Activated T-cell treated with anti-CD3 and anti-CD28 coated beads for 4 hours (primary cell): Measurements from ENCODE around the gene PTPRN2.
"Not testable (repeated sequence)": the region's sequence is repeated elsewhere in the genome, so short reads cannot be mapped to it uniquely, and the experiment has no call there.

Experiments used
- DNase-seq: peaks from one replicate; pipeline ENCODE4 v3.0.0-alpha.2; 2020

PTPRN2 gene

DNA sequence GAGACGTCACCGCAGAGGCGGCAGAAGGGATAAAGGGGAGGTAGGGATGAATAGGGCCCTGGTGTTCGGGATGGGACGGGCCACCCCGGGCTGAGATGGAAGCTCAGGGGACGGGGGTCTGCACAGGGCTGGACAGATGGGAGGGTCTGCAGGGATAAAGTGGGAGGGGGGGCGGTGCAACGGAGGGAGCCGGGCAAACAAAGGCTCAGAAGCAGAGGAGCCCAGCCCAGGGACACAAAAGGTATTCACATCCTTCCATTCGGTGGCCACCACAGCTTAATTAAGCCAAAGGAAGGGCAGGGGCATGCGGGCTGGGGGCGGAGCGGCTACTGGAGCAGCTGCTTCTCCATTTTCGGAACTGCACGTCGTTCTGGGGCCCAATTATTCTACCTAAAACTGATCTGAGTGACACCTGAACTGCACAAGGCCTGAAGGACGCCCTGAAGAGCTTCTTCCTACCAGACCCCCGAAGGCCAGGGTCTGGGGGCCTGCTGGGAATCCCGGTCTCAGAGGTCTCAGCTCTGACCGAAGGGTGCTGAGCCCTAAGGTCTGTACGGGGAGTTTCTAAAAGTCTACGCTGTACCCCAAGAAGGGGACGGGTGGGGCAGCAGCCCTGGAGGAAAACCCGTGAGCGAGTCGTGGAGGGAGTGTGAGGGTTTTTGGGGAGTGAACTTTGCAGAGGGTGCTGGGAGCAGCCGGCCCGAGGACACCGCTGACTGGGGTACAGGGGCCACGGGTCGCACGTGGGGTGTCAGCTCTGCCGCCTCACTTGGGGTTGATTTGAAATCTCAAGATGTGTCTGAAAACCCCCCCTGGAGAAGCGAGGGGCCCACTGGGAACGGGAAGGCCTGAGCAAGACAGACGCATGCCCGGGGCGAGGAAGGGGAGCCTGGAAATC is 916.0 kb downstream of the PTPRN2 start:
- DNase-seq, result no peak

- DNase-seq, result no peak
Measured at GRCh38 chr7:157670490-157671357, 916.9 kb downstream of the PTPRN2 start.

GRCh38 chr7:157669768-157670351 is 917.8 kb downstream of the PTPRN2 start:
- DNase-seq, result no peak

DNA sequence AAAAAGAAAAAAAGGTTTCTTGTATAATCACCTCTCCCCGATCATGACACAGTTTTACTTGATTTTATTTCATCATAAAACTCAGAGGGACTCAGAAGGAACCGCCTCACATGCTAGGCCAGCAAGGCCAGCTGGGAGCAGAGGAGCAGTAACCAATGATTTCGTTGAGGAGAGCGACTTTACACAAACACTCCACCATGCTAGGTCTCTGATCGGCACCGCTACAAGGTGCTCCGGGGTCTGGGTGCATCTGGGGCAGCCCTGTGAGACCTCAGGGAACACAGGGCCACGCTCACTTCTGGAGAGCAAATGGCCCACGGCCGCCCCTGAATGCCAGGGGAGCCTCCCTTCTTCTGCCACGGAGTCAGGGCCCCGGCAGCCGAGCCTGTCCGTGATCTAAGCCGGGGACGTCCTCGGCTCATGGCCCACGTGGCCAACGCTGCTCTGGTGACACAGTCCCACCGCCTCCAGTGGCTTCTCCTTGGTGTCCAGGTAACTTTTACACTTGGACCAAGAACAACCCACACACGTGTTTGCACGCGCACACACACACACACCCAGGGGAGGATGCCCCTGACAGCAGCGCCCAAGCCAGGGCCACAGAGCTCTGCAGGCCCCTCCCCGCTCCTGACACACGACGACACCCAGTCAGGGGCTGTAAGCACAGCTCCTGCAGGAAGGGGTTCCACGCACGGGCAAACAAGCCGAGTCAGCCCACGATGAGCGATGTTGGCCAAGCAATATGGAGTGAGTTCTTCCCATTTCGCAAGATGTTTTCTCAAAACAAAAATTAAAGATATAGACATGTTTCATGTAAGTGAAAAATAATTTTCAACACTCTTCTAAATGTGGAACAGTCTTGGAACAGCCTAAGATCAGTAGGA is 918.5 kb downstream of the PTPRN2 start:
- DNase-seq, result no peak

- no peak for DNase-seq
Measured at GRCh38 chr7:157668221-157668883, 919.3 kb downstream of the PTPRN2 start.

DNA sequence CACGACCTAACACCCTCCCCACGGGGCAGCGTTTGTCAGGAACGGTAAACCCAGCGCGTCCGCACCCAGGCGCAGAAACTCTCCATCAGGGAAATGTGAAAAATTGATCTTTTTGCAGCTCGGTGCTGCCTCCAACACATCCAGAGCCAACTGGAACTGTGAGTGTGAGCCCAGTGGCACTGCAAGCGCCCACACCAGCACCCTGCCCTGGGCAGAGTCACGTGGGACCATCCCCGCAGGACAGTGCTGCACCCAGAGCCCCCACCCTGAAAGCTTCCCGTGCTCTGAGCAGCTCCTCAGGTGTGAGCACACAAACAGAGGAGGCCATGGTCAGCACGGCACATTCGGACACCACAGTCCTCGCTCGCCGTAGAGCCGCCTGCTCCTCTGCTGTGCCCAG is 919.9 kb downstream of the PTPRN2 start:
- no peak for DNase-seq

DNA sequence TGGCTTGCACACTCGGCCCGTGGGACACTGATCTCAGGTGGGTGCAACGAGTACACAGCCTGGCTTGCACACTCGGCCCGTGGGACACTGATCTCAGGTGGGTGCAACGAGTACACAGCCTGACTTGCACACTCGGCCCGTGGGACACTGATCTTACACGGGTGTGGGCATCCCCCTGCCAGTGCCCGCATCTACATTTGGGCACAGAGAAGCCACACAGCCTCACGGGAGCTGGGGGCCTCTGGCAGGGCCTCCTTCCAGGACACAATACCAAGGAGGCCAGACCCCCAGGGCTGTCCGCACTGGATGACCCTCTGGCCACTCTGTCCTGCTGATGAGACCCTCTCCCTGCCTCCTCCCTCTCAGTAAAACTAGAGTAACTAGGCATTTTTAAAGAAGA is 920.4 kb downstream of the PTPRN2 start:
- no peak for DNase-seq

- no peak for DNase-seq
Measured at GRCh38 chr7:157666530-157667040, 921.0 kb downstream of the PTPRN2 start.

DNA sequence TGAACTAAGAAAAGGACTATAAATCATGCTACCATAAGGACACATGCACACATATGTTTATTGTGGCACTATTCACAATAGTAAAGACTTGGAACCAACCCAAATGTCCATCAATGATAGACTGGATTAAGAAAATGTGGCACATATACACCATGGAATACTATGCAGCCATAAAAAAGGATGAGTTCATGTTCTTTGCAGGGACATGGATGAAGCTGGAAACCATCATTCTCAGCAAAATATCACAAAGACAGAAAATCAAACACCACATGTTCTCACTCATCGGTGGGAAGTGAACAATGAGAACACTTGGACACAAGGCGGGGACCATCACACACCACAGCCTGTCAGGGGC is 922.0 kb downstream of the PTPRN2 start:
- not testable (repeated sequence) for DNase-seq

GRCh38 chr7:157664871-157665633 is 922.6 kb downstream of the PTPRN2 start:
- DNase-seq, result no peak

DNA sequence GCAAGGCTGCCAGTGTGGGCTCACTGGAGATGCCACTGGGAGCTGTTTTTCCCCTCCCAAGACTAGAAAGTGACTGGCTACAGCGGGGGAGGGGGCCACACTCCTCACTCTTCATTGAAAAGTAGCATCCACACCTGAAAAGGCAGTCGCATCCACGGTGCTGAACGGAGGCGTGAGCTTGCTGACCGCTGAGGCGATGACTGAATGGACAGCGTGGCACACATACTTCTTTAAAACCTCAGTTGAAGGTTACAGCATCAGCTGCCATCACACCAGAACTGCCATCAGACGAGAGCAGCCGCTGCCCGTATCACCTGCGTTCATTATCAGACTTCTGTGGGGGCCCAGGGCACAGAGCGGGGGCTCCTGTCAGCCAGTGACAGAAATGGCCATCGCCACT is 923.6 kb downstream of the PTPRN2 start:
- no peak for DNase-seq

GRCh38 chr7:157662981-157663716 is 924.5 kb downstream of the PTPRN2 start:
- no peak for DNase-seq

DNA sequence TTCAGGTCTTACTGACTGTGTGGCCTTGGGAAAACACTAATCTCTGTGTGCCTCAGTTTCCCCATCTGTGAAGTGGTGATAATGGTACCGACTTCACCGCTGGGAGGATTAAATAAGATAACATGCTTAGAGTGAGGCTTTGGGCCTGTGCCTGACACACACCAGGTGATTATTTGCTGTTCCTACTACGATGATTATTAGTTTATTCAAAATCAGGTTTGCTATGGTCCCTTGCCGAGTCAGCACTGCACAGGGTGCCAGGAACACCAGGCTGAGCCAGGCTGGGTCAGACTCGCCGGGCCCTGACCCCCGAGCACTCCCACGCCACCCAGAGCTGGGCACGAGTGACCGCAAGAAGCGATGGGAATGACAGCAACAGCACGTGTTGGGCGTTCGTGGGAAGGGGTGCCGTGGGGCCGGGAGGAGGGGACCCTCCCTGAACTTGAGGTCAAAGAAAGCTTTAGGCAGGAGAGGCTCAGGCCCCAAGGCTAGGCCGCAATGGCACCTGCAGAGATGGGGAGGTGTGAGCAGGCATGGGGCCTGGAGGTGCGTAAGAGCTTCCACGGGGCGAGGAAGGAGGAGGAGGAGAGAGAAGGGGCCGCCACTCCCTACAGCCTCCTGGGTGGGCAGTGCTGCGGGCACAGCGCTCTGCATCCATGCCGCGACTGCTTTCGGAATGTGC is 925.4 kb downstream of the PTPRN2 start:
- DNase-seq, result no peak

DNA sequence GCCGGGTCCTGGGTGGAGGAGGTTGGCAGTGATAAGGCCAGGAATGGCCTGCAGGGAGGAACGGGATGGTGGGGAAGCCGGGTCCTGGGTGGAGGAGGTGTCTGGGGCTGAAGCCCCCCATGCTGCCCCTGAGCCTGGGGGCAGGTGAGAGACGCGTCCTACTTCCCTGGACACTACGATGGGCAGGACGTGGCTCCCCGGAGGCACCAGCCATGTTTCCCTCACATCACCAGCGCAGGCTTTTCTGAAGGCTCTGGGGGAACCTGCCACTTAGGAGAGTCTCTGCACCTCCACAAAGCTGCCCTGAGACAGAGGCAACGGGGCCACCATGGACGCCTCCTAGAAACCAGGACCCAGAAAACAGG is 926.0 kb downstream of the PTPRN2 start:
- no peak for DNase-seq

DNA sequence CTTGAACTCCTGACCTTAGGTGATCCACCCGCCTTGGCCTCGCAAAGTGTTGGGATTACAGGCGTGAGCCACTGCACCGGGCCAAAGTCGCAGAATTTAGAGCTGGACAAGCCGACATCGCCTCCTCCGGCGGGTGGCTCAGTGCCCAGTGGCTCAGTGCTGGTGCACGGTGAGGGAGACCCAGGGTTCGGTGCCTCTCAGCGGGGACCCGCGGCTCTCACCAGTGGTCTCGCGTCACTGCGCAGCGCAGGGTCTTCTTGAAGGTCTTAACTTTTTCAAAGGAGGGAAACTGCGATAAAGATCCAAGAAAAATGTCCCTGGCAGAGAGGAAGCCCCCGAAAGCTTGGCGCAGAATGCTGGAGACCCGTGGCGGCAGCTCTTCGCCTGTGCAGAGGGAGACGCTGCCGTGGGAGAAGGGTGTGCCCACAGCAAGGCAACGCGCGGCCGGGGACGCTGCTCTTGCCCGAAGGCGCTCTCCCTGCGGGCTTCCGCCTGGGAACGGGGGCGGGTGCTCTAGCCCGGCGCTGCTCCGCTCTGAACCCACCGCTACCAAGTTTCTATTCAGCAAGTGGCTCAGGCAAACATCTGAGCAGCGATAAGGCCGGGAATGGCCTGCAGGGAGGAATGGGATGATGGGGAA is 926.5 kb downstream of the PTPRN2 start:
- no peak for DNase-seq

DNA sequence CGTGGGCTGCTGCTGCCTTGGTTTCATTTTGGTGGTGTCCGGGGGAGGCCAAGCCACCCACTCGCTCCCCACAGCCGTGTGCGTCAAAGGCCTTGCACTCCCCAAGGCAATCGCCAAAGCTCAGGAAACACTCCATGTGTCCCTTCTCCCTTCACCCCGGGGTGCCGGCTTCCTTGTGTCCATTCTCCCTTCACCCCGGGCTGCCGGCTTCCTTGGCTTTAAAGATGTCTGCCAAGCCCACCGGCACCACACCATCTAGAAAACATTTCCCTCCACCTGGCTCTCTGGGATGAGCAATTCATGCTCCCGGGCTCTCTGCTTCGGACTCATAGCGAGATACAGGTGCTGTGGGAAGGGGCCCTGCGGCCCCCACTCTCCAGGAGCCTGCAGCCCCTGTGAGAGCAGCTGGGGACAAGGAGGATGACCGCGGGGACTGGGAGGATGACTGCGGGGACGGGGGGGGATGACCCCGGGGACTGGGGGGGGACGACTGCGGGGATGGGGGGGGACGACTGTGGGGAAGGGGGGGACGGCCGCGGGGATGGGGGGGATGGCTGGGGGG is 928.7 kb downstream of the PTPRN2 start:
- DNase-seq, result no peak

DNA sequence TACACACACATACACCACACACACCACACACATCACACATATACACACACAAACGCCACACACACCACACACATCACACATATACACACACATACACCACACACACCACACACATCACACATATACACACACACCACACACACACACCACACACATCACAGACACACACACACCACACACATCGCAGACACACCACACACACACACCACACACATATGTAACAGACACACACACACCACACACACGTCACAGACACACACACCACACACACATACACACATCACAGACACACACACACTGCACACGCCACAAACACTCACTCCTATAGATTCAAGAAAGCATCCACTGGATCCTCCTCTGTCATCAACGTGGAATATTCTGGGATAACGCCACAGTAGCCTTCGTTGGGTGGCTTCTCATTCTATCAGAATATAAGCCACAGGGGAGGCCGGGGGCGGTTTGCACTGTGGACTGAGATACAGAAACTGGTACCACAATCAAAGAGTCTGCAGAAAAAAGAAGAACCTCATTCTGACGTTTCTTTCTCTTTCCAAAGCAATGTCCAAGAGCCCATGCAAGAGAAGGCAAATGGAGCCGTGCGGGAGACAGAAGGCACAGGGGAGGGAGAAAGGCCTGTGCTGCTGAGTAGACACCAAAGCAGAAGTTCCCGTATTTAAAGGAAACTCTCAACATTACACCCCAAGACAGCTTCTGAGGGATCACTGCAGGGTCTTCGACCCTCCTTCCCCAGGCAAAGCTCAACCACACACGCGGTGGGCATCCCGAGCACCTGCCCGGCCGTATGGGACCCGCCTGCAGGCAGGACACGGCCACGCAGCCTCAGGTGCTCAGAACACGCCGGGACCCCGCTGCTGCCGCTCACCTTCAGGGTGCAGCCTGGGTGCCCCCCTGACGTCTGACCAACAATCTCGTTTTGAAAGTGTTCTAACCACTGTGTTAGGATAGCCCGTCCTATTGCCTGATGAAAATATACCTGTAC is 929.6 kb downstream of the PTPRN2 start:
- no peak for DNase-seq
